Stimulated activated CD4-positive, alpha-beta T cell treated with anti-CD3 and anti-CD28 coated beads, Interleukin-2, amount 100 ng/mL, for 24 hours (primary cell): ENCODE results near the gene SPATA12.
"Not testable (repeated sequence)": the region's sequence is repeated elsewhere in the genome, so short reads cannot be mapped to it uniquely, and the experiment has no call there.

Experiments
- DNase-seq, 2 donors: peaks; one replicate each; pipeline ENCODE4 v3.0.0-alpha.2; 2020

The SPATA12 gene

GRCh38 chr3:57053122-57053521 is 7.3 kb upstream of the SPATA12 start:
- DNase-seq = no peak

DNA sequence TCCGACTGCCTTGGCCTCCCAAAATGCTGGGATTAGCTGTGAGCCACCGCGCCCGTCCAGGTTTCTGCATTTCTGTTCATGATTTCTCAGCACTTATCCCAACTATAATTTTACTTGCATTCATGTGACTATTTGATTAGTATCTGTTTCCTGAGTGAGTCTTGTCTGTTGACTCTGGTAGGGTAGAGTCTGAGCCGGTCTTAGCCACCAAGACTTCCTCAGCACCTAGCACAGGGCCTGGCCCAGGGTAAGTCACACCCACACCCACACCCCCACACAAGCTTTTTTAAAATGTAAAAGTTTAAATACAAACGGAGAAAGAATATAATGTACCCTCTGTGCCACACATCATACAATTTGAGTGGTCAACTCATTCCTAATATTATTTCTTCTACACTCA is 3.1 kb upstream of the SPATA12 start:
- DNase-seq = no peak

- no peak for DNase-seq
These were observed 1.1 kb upstream of the SPATA12 start for GRCh38 chr3:57059411-57059810.

DNA sequence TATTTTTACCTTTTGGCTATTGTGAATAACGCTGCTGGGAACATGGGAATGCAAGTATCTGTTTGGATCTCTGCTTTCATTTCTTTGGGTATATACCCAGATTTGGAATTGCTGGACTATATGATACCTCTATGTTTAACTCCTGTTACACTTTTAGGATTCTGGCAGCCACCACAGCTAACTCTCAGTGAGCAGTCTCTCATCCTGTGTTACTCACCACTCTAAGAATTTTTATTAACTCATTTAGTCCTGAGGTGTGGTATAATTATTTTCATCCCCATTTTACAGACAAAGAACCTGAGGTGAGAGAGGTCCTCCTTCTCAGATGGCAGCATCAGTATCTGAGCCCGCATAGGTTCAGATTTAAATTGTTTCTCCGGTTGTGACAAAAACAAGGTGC is 1.1 kb downstream of the SPATA12 start:
- no peak for DNase-seq

DNA sequence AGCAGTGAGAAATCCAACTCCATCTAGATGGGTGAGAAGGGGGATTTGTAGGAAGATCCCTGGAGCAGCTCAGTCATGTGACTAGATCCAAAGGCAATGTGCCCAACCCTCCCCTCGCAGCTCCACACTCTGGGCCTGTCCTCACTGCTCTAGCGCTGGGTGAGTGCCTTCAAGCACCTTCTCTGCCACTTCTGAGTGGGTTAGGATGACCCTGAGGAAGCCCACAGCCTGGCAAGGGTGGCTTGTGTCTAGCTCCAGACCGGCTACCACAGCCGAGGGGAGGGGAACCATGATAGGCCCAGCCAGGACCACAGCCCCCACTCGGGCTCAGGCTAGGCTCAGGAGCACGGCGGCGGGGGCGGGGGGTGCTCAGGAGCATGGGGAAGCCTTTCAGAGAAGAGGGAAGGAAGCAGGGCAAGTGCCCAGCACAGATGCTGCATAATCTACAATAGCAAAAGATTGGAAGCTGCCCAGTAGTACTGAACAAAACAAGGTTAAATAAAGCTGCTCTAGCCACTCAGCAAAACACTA is 1.7 kb downstream of the SPATA12 start:
- no peak for DNase-seq

DNA sequence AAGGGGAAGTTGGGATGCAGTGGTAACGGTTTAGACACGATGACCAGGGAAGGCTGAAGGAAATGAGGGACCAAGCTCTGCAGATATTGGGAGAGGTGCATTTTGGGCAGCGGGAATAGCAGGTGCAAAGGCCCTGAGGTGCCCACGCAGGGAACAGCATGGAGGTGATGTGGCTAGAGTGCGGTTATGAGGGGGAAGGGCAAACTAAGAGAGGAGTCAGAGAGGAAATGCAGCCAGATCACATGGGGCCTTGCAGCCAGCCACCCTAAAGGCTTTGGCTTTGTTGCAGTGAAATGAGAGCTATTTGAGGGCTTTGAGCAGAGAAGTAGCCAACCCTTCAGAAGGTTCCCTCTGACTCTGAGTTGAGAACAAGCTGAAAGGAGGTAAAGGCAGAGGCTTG is 2.6 kb downstream of the SPATA12 start:
- no peak for DNase-seq

DNA sequence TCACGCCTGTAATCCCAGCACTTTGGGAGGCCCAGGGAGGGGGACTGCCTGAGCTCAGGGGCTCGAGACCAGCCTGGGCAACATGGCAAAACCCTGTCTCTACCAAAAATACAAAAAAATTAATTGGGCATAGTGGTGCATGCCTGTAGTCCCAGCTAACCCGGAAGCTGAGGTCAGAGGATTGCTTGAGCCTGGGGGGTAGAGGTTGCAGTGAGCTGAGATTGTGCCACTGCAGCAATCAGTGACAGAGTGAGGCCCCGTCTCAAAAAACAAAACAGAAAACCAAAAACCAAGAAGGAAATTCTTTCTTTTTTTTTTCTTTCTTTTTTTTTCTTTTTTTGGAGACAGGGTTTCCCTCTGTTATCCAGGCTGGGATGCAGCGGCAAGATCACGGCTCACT is 3.5 kb downstream of the SPATA12 start:
- no peak for DNase-seq

DNA sequence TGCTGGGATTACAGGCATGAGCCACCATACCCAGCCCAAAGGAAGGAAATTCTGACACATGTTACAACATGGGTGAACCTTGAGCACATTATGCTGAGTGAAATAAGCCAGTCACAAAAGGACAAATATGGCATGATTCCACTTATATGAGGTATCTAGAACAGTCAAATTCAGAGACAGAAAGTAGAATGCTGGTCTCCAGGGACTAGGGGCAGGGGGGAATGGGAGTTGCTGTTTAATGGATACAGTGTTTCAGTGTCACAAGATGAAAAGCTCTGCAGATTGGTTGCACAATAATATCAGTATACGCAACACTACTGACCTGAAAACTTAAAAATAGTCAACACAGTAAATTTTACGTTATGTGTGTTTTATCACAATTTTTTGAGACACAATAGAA is 4.1 kb downstream of the SPATA12 start:
- DNase-seq = no peak

GRCh38 chr3:57065588-57065987 is 5.1 kb downstream of the SPATA12 start:
- DNase-seq = no peak

- DNase-seq = no peak
These were observed 6.0 kb downstream of the SPATA12 start for GRCh38 chr3:57066471-57066870.

- no peak for DNase-seq
These were observed 8.1 kb downstream of the SPATA12 start for GRCh38 chr3:57068437-57069089.

DNA sequence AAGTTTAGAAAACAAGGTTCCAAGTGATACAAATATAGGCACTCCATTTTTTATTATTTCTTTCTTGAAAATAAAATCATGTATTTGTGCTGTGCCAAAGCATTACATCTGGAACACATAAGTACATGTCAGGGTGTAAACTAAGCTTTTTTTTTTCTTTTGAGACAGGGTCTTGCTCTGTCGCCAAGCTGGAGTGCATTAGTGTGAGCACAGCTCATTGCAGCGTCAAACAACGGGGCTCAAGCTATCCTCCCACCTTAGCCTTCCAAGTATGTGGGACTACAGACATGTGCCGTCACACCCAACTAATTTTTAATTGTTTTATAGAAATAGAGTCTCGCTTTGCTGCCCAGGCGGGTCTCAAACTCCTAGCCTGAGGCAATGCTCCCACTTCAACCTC is 9.0 kb downstream of the SPATA12 start:
- no peak for DNase-seq

- DNase-seq = no peak
These were observed 13.2 kb downstream of the SPATA12 start for GRCh38 chr3:57073628-57074027.

- no peak for DNase-seq
These were observed 13.7 kb downstream of the SPATA12 start for GRCh38 chr3:57074135-57074534.

GRCh38 chr3:57076422-57076951 is 16.0 kb downstream of the SPATA12 start:
- no peak for DNase-seq

DNA sequence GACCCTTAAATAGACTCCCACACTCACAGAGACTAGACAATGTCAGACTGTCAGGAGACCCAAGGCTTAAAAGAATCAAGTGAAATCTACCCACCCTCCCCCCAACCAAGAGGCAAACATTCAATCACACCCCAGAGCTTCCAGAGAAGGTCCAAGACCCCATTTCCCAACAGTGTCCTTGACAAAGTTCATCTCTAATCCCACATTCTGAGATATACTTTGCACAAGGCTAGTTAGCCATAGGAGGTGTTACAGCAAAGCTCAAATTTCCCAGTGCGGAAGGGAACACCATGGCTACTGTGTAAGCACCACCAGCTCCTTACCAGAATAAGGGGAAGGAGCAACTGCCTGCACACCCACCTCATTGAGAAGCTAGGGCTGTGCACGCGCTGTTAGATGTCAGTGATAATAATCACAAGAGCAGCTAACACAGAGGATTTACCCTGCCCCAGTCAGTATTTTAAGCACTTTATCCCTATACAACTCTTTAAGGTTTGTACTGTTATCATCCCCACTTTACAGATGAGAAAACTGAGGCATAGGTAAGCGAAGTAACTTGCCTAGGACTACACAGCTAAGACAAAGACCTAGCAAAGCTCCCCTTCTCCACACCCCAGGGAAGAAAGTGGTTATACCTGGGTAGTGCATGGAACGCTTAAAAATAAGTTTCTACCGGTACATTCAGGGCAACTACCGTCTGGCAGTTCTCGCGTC is 17.3 kb downstream of the SPATA12 start:
- DNase-seq = no peak

GRCh38 chr3:57078344-57078634 is 17.8 kb downstream of the SPATA12 start:
- peak; percentile 22 to 24 for DNase-seq

- peak in 1 of 2 donors; percentile 30 for DNase-seq
These were observed 18.4 kb downstream of the SPATA12 start for GRCh38 chr3:57078635-57079473.

- no peak for DNase-seq
These were observed 19.0 kb downstream of the SPATA12 start for GRCh38 chr3:57079474-57079831.

DNA sequence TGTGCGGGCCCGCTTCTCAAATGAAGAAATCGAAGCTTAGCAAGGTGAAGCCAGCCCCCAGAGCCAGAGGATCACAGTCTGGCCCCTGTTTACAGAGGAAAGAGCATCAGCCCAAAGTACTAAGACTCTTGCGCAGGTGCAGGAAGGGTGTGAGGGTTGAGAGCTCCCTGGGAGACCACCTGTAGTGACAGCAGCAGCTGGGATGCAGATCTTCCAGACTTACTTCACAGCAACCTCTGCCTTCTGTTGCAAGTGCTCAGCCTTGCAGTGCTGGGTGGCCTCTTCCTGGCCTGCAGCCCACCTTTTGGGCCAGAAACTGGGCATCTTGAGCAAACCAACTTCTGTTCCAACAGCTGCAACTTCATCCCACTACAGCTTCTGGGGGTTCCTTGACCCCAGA is 19.7 kb downstream of the SPATA12 start:
- no peak for DNase-seq

GRCh38 chr3:57081173-57081572 is 20.7 kb downstream of the SPATA12 start:
- no peak for DNase-seq

DNA sequence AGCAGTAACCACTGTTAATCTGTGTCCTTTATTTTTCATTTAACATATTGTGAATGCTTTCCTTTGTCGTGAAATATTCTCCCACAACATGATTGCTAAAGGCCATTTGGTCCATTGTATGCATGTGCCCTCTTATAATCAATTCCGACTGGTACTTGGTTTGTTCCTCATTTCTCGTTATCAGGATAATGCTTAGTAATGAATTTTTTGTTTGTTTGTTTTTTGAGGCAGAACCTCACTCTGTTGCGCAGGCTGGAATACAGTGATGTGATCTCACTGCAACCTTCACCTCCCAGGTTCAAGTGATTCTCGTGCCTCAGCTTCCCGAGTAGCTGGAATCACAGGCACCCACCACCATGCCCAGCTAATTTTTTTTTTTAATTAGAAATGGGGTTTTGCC is 22.0 kb downstream of the SPATA12 start:
- no peak for DNase-seq

DNA sequence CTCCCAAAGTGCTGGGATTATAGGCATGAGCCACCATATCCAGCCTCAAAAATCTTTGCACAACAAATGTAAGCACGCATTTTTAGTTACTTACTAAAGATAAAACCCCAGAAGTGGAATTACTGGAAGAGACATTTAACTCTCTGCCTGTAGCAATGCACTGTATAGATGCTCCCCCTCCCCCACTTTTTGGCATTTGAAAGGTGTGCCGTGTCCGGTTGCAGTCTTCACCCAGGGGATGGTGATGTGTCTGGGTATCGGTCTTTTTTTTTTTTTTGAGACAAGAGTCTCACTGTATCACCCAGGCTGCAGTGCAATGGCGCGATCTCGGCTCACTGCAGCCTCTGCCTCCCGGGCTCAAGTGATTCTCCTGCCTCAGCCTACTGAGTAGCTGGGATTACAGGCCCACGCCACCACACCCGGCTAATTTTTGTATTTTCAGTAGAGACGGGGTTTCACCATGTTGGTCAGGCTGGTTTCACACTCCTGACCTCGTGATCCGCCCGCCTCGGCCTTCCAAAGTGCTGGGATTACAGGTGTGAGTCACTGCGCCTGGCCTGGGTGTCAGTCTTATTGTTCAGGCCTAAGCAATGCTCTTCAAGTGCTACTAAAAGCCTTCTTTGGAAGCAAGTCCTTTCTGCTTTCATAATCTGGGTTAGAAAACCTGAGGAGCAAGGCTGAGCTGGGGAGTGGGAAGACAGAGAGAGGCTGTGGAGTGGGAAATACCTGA is 23.0 kb downstream of the SPATA12 start:
- DNase-seq = not testable (repeated sequence)
